Uterus (tissue), 4 donors: Measurements from ENCODE around the gene KANSL1. TPM values are rescaled to one million over a fixed set of nuclear protein-coding genes. Genes with fewer than 3 reads are reported as not detected.

Experiments used
- DNase-seq, 2 donors: peaks; one replicate each; pipeline ENCODE4 v3.0.0-alpha.2; 2019 to 2020
- H3K27ac ChIP-seq, 2 donors: fragments of 200-600 bp; sonication (generic); 1 replicate in 1 of 2; 2 replicates in 1 of 2; pipeline ENCODE4 v1.5.1; 2016 to 2018
- H3K27me3 ChIP-seq, 2 donors: fragments of 200-600 bp; sonication (generic); one replicate each; pipeline ENCODE4 v1.5.1; 2018 to 2019; ENCODE audit warnings: control low read depth in 1 of 2
- H3K36me3 ChIP-seq, 2 donors: fragments of 200-600 bp; sonication (generic); one replicate each; pipeline ENCODE4 v1.5.1; 2019; ENCODE audit warnings: control low read depth in 1 of 2
- H3K4me1 ChIP-seq, 2 donors: fragments of 200-600 bp; sonication (generic); one replicate each; pipeline ENCODE4 v1.5.1; 2018 to 2019; ENCODE audit warnings: control low read depth in 1 of 2
- H3K4me3 ChIP-seq, 2 donors: fragments of 200-600 bp; sonication (generic); 1 replicate in 1 of 2; 2 replicates in 1 of 2; pipeline ENCODE4 v1.5.1; 2018 to 2019; ENCODE audit warnings: mild to moderate bottlenecking in 1 of 2
- H3K9me3 ChIP-seq, 2 donors: fragments of 200-600 bp; sonication (generic); one replicate each; pipeline ENCODE4 v1.5.1; 2019; ENCODE audit warnings: control low read depth in 1 of 2
- CTCF ChIP-seq, 4 experiments: fragments of 200-600 bp in 2 of 4; fragments of 450-650 bp in 2 of 4; sonication (generic) in 2 of 4; IDR thresholded peaks; one replicate each; pipeline ENCODE4 v1.5.1; 2016 to 2019; ENCODE audit warnings: antibody characterized with exemption in 4 of 4, mild to moderate bottlenecking in 2 of 4, moderate library complexity in 1 of 4
- POLR2A ChIP-seq, 2 donors: fragments of 450-650 bp; IDR thresholded peaks; one replicate each; pipeline ENCODE4 v1.6.1; 2016; ENCODE audit warnings: antibody characterized with exemption in 2 of 2, mild to moderate bottlenecking in 1 of 2, moderate library complexity in 1 of 2
- intact Hi-C: fragments of 100-400 bp; cut with DNase I; formaldehyde crosslinking; loops from one replicate; pipeline ENCODE4 v1.15.1; 2023; ENCODE audit warnings: low total_unique reads
- total RNA-seq, 4 donors: library from RNA; depleted of rRNA in 3 of 4; stranded (reverse); fragments of >200 nt in 3 of 4; gene quantifications; one replicate each; pipeline versions ENCODE4 v1.1.0 to v1.2.4, GENCODE V29; 2014 to 2023
- donor health status: DM: yes; HTN: yes; CAD: no.

The KANSL1 gene
- total RNA-seq, 4 donors from 2014 or later, result 55.8 to 192 (median 146) TPM

- no peak for TF ChIP-seq POLR2A (IDR thresholded peaks at IDR 0.05)
- no peak for TF ChIP-seq CTCF (IDR thresholded peaks at IDR 0.05)
- Histone ChIP-seq H3K4me3 (no peak overlapping the region), H3K4me1 (peaks cover 0 to 11% of the 10 kb centered on the region in 2 donors), H3K36me3 (no peaks in the 10 kb centered on the region), H3K9me3 (no peaks in the 10 kb centered on the region), H3K27me3 (no peaks in the 10 kb centered on the region), H3K27ac (no peak overlapping the region)
- intact Hi-C loops, result no loop called here
- no peak for DNase-seq
Measured at GRCh38 chr17:46128453-46128852, 64.8 kb downstream of the KANSL1 start.

- no peaks in the 10 kb centered on the region for H3K27me3 ChIP-seq
- intact Hi-C loops, result no loop called here
- no peak overlapping the region for H3K27ac ChIP-seq
- DNase-seq, result no peak
- H3K9me3 ChIP-seq, result no peaks in the 10 kb centered on the region
- H3K36me3 ChIP-seq, result no peaks in the 10 kb centered on the region
- no peak overlapping the region for H3K4me3 ChIP-seq
- no peak for TF ChIP-seq POLR2A (IDR thresholded peaks at IDR 0.05)
- no peak for TF ChIP-seq CTCF (IDR thresholded peaks at IDR 0.05)
- H3K4me1 ChIP-seq, result peaks cover 0 to 11% of the 10 kb centered on the region in 2 donors
Measured at GRCh38 chr17:46127524-46127923, 65.7 kb downstream of the KANSL1 start.

DNA sequence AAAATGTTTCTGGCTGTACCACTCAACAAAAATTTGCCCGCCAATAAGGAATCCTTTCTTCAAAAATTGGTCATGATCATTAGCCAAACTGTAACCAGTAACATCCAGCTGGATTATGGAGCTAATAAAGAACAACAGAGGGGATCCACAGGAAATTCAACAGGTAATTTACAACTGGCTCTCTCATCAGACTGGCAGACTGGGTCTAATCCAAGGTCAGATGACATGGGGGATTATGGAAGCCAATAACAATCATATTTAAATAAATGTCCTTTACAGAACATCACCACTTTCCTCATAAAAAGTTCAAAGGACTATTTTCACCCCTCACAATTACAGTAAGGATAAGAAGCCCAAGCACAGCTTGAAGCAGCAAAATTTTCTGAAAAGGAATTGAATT is 66.4 kb downstream of the KANSL1 start:
- Histone ChIP-seq H3K9me3 (no peaks in the 10 kb centered on the region), H3K4me1 (peaks cover 0 to 11% of the 10 kb centered on the region in 2 donors), H3K27ac (no peak overlapping the region), H3K4me3 (no peak overlapping the region), H3K36me3 (no peaks in the 10 kb centered on the region), H3K27me3 (no peaks in the 10 kb centered on the region)
- TF ChIP-seq POLR2A (IDR thresholded peaks at IDR 0.05), result no peak
- DNase-seq, result no peak
- intact Hi-C loops, result no loop called here

DNA sequence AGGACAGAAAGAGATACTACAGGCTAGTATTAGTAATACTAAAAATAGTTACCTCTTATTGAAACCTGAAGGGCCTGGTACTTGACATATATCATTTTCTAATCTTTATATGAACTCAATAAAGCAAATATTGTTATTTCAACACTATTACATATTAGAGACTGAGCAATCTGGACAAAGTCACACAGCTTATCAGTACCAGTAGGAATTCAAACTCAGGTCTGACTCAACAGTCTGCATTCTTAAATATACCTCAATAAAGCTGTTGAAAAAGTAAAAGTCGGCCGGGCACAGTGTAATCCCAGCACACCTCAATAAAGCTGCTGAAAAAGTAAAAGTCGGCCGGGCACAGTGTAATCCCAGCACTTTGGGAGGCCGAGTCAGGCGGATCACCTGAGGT is 67.4 kb downstream of the KANSL1 start:
- TF ChIP-seq CTCF (IDR thresholded peaks at IDR 0.05) (no peak), POLR2A (IDR thresholded peaks at IDR 0.05) (no peak)
- no peaks in the 10 kb centered on the region for H3K9me3 ChIP-seq
- H3K27ac ChIP-seq, result no peak overlapping the region
- no peaks in the 10 kb centered on the region for H3K36me3 ChIP-seq
- peaks cover 0 to 11% of the 10 kb centered on the region in 2 donors for H3K4me1 ChIP-seq
- no peak overlapping the region for H3K4me3 ChIP-seq
- intact Hi-C loops, result no loop called here
- no peak for DNase-seq
- H3K27me3 ChIP-seq, result no peaks in the 10 kb centered on the region

DNA sequence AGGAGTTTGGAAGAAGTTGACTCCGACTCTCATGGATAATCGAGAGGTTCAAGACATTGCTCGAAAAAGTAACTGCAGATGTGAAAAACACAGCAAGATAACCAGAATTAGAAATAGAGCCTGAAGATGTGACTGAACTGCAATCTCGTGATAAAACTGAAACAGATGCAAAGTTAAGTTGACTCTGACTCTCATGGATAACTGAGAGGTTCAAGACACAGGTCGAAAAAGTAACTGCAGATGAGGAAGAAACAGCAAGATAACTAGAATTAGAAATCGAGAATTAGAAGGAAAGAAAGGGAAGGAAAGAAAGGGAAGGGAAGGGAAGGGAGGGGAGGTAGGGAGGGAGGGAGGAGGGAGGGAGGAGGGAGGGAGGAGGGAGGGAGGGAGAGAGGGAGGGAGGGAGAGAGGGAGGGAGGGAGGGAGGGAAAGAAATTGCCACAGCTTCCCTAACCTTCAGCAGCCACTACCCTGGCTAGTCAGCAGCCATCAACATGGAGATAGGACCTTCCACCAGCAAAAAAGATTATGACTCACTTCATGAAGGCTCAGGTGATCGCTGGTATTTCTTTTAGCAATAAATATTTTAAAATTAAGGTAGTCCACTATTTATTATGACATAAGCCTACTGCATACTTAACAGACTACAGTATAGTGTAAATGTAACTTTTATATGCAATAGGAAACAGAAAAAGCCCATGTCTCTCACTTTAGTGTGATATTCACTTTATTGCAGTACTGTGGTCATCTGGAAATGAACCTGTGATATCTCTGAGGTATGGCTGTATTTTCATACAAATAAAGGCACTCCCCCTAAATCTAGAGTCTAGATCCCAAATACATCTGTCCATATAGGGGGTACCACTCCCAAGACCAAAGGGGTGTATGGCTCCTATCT is 68.3 kb downstream of the KANSL1 start:
- Histone ChIP-seq H3K4me3 (no peak overlapping the region), H3K27me3 (no peaks in the 10 kb centered on the region), H3K9me3 (no peaks in the 10 kb centered on the region), H3K4me1 (peaks cover 0 to 6% of the 10 kb centered on the region in 2 donors), H3K36me3 (no peaks in the 10 kb centered on the region), H3K27ac (no peak overlapping the region)
- TF ChIP-seq CTCF (IDR thresholded peaks at IDR 0.05), result no peak
- no peak for TF ChIP-seq POLR2A (IDR thresholded peaks at IDR 0.05)
- intact Hi-C loops, result no loop called here
- no peak for DNase-seq
